Neutrophil (primary cell): ENCODE measurements around the gene FSD2.

ENCODE experiments used
- H3K27ac ChIP-seq: fragments of 200-600 bp; sonication (generic); 2 replicates; pipeline ENCODE4 v1.5.1; 2016; ENCODE audit warnings: mild to moderate bottlenecking, moderate library complexity
- H3K27me3 ChIP-seq: fragments of 200-600 bp; sonication (generic); 2 replicates; pipeline ENCODE4 v1.6.0; 2016; ENCODE audit warnings: mild to moderate bottlenecking
- H3K36me3 ChIP-seq: fragments of 200-600 bp; sonication (generic); 2 replicates; pipeline ENCODE4 v1.5.1; 2017
- H3K4me1 ChIP-seq, 2 experiments: fragments of 200-600 bp in 1 of 2; sonication (generic) in 1 of 2; 1 replicate in 1 of 2; 2 replicates in 1 of 2; pipeline versions ENCODE4 v1.5.1 to v1.6.1; 2013 to 2016; ENCODE audit warnings: low read depth in 1 of 2, low read length in 1 of 2, mild to moderate bottlenecking in 1 of 2, moderate library complexity in 1 of 2; ENCODE audit not compliant: control insufficient read depth in 1 of 2, insufficient read depth in 1 of 2
- H3K4me3 ChIP-seq, 2 experiments: fragments of 200-600 bp in 1 of 2; sonication (generic) in 1 of 2; 1 replicate in 1 of 2; 2 replicates in 1 of 2; pipeline ENCODE4 v1.5.1; 2013 to 2016; ENCODE audit warnings: low read depth in 1 of 2, low read length in 1 of 2, mild to moderate bottlenecking in 1 of 2, moderate library complexity in 1 of 2
- H3K9me3 ChIP-seq: fragments of 200-600 bp; sonication (generic); 2 replicates; pipeline ENCODE4 v1.5.1; 2016
- CTCF ChIP-seq: fragments of 200-600 bp; sonication (generic); IDR thresholded peaks from 2 replicates; pipeline ENCODE4 v1.5.1; 2016; ENCODE audit warnings: antibody characterized with exemption

Gene FSD2

GRCh38 chr15:82750831-82751180 is 55.1 kb downstream of the FSD2 start:
- H3K4me3 ChIP-seq, result peak overlapping the region; percentile 81 to 97
- H3K9me3 ChIP-seq, result no peaks in the 10 kb centered on the region
- H3K27ac ChIP-seq, result peak overlapping the region; percentile 83
- H3K36me3 ChIP-seq, result peaks cover 21% of the 10 kb centered on the region
- peaks cover 36 to 39% of the 10 kb centered on the region in 2 experiments for H3K4me1 ChIP-seq
- TF ChIP-seq CTCF, result no peak
- H3K27me3 ChIP-seq, result peaks cover 4% of the 10 kb centered on the region

- peak; percentile 11 for TF ChIP-seq CTCF
- H3K9me3 ChIP-seq, result no peaks in the 10 kb centered on the region
These were observed 55.7 kb downstream of the FSD2 start for GRCh38 chr15:82749951-82750830.

GRCh38 chr15:82748315-82748714 is 57.6 kb downstream of the FSD2 start:
- Histone ChIP-seq H3K9me3 (no peaks in the 10 kb centered on the region), H3K27ac (no peak overlapping the region), H3K36me3 (peaks cover 4% of the 10 kb centered on the region), H3K4me3 (no peak overlapping the region), H3K27me3 (peaks cover 4% of the 10 kb centered on the region), H3K4me1 (peaks cover 32 to 33% of the 10 kb centered on the region in 2 experiments)
- TF ChIP-seq CTCF, result no peak

More at GRCh38 chr15:82749951-82750830, 55.7 kb downstream of the FSD2 start:
- H3K27ac ChIP-seq, result peak overlapping the region; percentile 83
- peak overlapping the region; percentile 81 to 97 for H3K4me3 ChIP-seq
- peaks cover 4% of the 10 kb centered on the region for H3K27me3 ChIP-seq
- H3K4me1 ChIP-seq, result peaks cover 36 to 39% of the 10 kb centered on the region in 2 experiments
- H3K36me3 ChIP-seq, result peaks cover 15% of the 10 kb centered on the region

GRCh38 chr15:82743810-82744209 is 62.1 kb downstream of the FSD2 start:
- Histone ChIP-seq H3K4me3 (no peak overlapping the region), H3K36me3 (no peaks in the 10 kb centered on the region), H3K4me1 (no peaks in the 10 kb centered on the region), H3K9me3 (no peaks in the 10 kb centered on the region), H3K27me3 (peaks cover 4% of the 10 kb centered on the region), H3K27ac (no peak overlapping the region)
- no peak for TF ChIP-seq CTCF

- no peak overlapping the region for H3K4me3 ChIP-seq
- no peaks in the 10 kb centered on the region for H3K4me1 ChIP-seq
- H3K27me3 ChIP-seq, result no peaks in the 10 kb centered on the region
- H3K36me3 ChIP-seq, result no peaks in the 10 kb centered on the region
- no peak overlapping the region for H3K27ac ChIP-seq
- TF ChIP-seq CTCF, result no peak
- no peaks in the 10 kb centered on the region for H3K9me3 ChIP-seq
These were observed 63.7 kb downstream of the FSD2 start for GRCh38 chr15:82742134-82742533.
